GM20000 (cell line): ENCODE data around the gene KCTD4.

ENCODE experiments used
- DNase-seq: peaks from one replicate; pipeline ENCODE4 v3.0.0; 2012; ENCODE audit warnings: low spot score
- CTCF ChIP-seq: IDR thresholded peaks from 2 replicates; pipeline ENCODE4 v1.5.1; 2012; ENCODE audit warnings: mild to moderate bottlenecking, control low read depth; ENCODE audit errors: extremely low read depth, missing control alignments

KCTD4 gene

GRCh38 chr13:45218689-45219088 is 17.8 kb upstream of the KCTD4 start:
- no peak for TF ChIP-seq CTCF
- DNase-seq = no peak

DNA sequence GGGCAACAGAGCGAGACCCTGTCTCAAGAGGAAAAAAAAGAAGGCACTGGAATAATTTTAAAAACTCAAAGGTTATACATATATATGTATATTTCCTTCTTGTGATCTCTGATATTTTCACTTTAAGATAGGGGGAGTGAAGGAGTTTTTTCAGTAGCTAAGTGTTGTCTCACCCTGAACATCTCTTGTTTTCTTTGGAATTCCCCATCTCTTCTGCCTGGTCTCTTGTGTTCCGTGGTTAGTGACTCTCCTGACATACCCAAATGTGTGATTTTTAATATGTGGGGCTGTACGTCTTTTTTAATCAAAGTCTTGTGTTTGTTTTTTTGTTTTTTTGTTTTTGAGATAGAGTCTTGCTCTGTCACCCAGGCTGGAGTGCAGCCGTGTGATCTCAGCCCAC is 15.3 kb upstream of the KCTD4 start:
- no peak for TF ChIP-seq CTCF
- no peak for DNase-seq

GRCh38 chr13:45215392-45216077 is 14.7 kb upstream of the KCTD4 start:
- TF ChIP-seq CTCF = no peak
- DNase-seq = no peak

DNA sequence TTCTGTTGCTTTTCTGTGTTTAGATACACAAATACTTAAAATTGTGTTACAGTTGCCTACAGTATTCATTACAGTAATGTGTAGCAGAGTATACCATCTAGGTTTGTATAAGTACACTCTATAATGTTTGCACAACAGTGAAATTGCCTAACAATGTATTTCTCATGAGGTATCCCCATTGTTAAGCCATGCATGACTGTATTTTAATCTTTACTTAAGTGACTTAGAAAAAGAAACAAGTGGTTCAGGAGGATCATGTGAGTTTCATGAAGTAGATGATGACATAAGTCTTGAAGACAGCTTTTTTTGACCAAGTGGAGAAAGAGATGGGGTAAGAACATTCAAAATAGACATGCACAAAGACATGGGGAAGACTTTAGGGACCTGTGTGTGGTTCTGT is 8.4 kb upstream of the KCTD4 start:
- no peak for DNase-seq
- no peak for TF ChIP-seq CTCF

DNA sequence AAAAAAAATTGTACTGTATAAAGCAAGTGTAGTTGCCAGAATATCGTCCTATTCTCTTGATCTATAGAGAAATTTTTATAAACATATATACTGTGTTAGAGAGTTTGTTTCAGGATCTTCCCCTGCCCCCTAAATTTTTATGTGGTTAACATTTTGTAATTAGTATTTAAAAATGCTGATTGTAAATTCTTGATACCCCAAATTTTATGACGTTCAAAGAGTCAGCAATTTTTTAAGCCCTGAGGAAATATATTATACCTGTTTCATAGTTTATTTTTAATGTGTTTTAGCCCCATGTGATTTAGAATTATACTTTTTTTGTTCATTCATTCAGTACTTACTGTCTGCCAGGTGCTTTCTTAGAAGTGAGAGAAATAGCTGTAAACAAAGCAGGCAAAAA is 7.3 kb upstream of the KCTD4 start:
- no peak for TF ChIP-seq CTCF
- no peak for DNase-seq

- no peak for TF ChIP-seq CTCF
- DNase-seq = no peak
These were observed 6.5 kb upstream of the KCTD4 start for GRCh38 chr13:45207319-45207718.

- no peak for TF ChIP-seq CTCF
- DNase-seq = peak; percentile 16
These were observed 5.5 kb upstream of the KCTD4 start for GRCh38 chr13:45206340-45206739.
